HepG2 (cell line): ENCODE data around the gene ZNF503. TPM values are rescaled to one million over a fixed set of nuclear protein-coding genes. Genes with fewer than 3 reads are reported as not detected.

Experiments used
- ATAC-seq: fragments of 200-7000 bp; cut with Tn5 transposase; 3 replicates; pipeline ENCODE4 v1.9.1; 2020; ENCODE audit warnings: mild to moderate bottlenecking, moderate library complexity
- BruUV-seq: library from RNA; stranded (reverse); fragments of 400-500 nt; replicated peaks from 2 replicates; lab custom pipeline; 2021; lab: Mats Ljungman, UMichigan
- CTCF ChIA-PET: fragments of 300-600 bp; formaldehyde crosslinking; extraction: SDS; loops from one replicate; lab custom pipeline; 2021; ENCODE audit warnings: low total read pairs, inconsistent platforms, low intra/inter-chr PET ratio; lab: Yijun Ruan, JAX
- POLR2A ChIA-PET: fragments of 350-600 bp; sonication (Branson Sonifier 250); formaldehyde crosslinking; loops from one replicate; lab custom pipeline; 2020; ENCODE audit warnings: antibody characterized with exemption, inconsistent platforms; lab: Yijun Ruan, JAX
- DNase-seq: peaks from one replicate; pipeline ENCODE4 v3.0.0-alpha.2; 2015; ENCODE audit warnings: low spot score
- FAIRE-seq: peaks from 3 replicates; lab custom pipeline; 2011; peaks lifted over from hg19 to GRCh38; lab: Jason Lieb, UNC
- H2AFZ ChIP-seq: one replicate; pipeline ENCODE4 v1.6.1; 2011; ENCODE audit warnings: low read length, inconsistent platforms
- H3K27ac ChIP-seq: fragments of 300-600 bp; 3 replicates; pipeline ENCODE4 v1.8.0; 2011; ENCODE audit warnings: mixed run types, mild to moderate bottlenecking, mixed read lengths, low read length, inconsistent platforms; ENCODE audit not compliant: insufficient read depth; ENCODE audit errors: extremely low read length
- H3K27me3 ChIP-seq, 2 experiments: fragments of 200-600 bp in 1 of 2; 2 replicates in 1 of 2; 3 replicates in 1 of 2; pipeline versions ENCODE4 v1.6.0 to v1.8.0; 2011; ENCODE audit warnings: low read length in 2 of 2, mild to moderate bottlenecking in 2 of 2, moderate library complexity in 2 of 2, inconsistent platforms in 1 of 2; ENCODE audit not compliant: insufficient read depth in 2 of 2, control insufficient read depth in 1 of 2
- H3K36me3 ChIP-seq, 2 experiments: fragments of 200-600 bp in 1 of 2; replicated peaks in 1 of 2; 2 replicates in 1 of 2; 3 replicates in 1 of 2; pipeline versions ENCODE4 v1.5.1 to v1.8.0; 2011; ENCODE audit warnings: low read length in 2 of 2, inconsistent platforms in 1 of 2; ENCODE audit not compliant: insufficient read depth in 2 of 2, control insufficient read depth in 1 of 2
- H3K4me1 ChIP-seq: 2 replicates; pipeline ENCODE4 v1.5.1; 2012; ENCODE audit warnings: low read length, inconsistent platforms; ENCODE audit not compliant: insufficient read depth
- H3K4me2 ChIP-seq: 2 replicates; pipeline ENCODE4 v1.6.0; 2011; ENCODE audit warnings: low read depth, low read length, inconsistent platforms
- H3K4me3 ChIP-seq, 3 experiments: fragments of 200-600 bp in 1 of 3; sonication (generic), shearing (Covaris generic) in 1 of 3; replicated peaks in 1 of 3; 2 replicates each; pipeline ENCODE4 v1.5.1; 2011 to 2016; ENCODE audit warnings: low read length in 3 of 3, inconsistent platforms in 2 of 3, low read depth in 2 of 3, mild to moderate bottlenecking in 2 of 3, control low read depth in 1 of 3, mixed read lengths in 1 of 3; ENCODE audit not compliant: insufficient read depth in 1 of 3
- H3K79me2 ChIP-seq: one replicate; pipeline ENCODE4 v1.6.1; 2011; ENCODE audit warnings: low read length, inconsistent platforms; ENCODE audit not compliant: insufficient read depth
- H3K9ac ChIP-seq: 2 replicates; pipeline ENCODE4 v1.6.0; 2011; ENCODE audit warnings: mild to moderate bottlenecking, low read depth, low read length, inconsistent platforms; ENCODE audit not compliant: insufficient read depth
- H3K9me3 ChIP-seq: 2 replicates; pipeline ENCODE4 v1.5.1; 2012; ENCODE audit warnings: mild to moderate bottlenecking, low read length
- H4K20me1 ChIP-seq: 2 replicates; pipeline ENCODE4 v1.6.0; 2011; ENCODE audit warnings: inconsistent platforms, mild to moderate bottlenecking, low read length, moderate library complexity; ENCODE audit not compliant: insufficient read depth
- BRD4 ChIP-seq: sonication (generic); formaldehyde crosslinking; IDR thresholded peaks from 2 replicates; pipeline ENCODE4 v1.4.0; 2020; ENCODE audit warnings: missing genetic modification reagents
- DMAP1 ChIP-seq: IDR thresholded peaks from 2 replicates; pipeline ENCODE4 v1.6.1; 2016
- EZH2 ChIP-seq: conservative IDR thresholded peaks from 2 replicates; pipeline ENCODE4 v1.6.1; 2012; ENCODE audit warnings: mild to moderate bottlenecking, low read depth, low read length, moderate library complexity
- HNRNPLL ChIP-seq: fragments of 200-400 bp; formaldehyde crosslinking; IDR thresholded peaks from 2 replicates; pipeline ENCODE4 v1.6.1; 2017; ENCODE audit warnings: mild to moderate bottlenecking, low read depth, low read length; ENCODE audit not compliant: poor library complexity, severe bottlenecking
- KLF9 ChIP-seq: IDR thresholded peaks from 2 replicates; pipeline ENCODE4 v1.6.1; 2016; ENCODE audit warnings: low read depth
- MIER3 ChIP-seq: IDR thresholded peaks from 2 replicates; pipeline ENCODE4 v1.6.1; 2016; ENCODE audit warnings: missing compliant biosample characterization, borderline replicate concordance
- MTF1 ChIP-seq: sonication (generic); formaldehyde crosslinking; IDR thresholded peaks from 2 replicates; pipeline ENCODE4 v1.5.0; 2020; ENCODE audit warnings: missing genetic modification reagents
- RAD21 ChIP-seq: fragments of 450-650 bp; formaldehyde crosslinking; IDR thresholded peaks from 2 replicates; pipeline ENCODE4 v1.5.0; 2020; ENCODE audit warnings: mild to moderate bottlenecking
- SAP130 ChIP-seq: IDR thresholded peaks from 2 replicates; pipeline ENCODE4 v1.6.1; 2016; ENCODE audit warnings: low read depth
- TEAD3 ChIP-seq: optimal IDR thresholded peaks from 2 replicates; pipeline ENCODE3; 2016; ENCODE audit warnings: borderline replicate concordance
- ZFP36L1 ChIP-seq: sonication (generic); formaldehyde crosslinking; IDR thresholded peaks from 2 replicates; pipeline ENCODE4 v1.8.0; 2022; ENCODE audit warnings: mild to moderate bottlenecking, missing genetic modification reagents, moderate library complexity
- ZNF616 ChIP-seq: sonication (generic); formaldehyde crosslinking; IDR thresholded peaks from 2 replicates; pipeline ENCODE4 v1.5.0; 2020; ENCODE audit warnings: low read depth, mild to moderate bottlenecking, missing genetic modification reagents
- ZNF75D ChIP-seq: sonication (generic); formaldehyde crosslinking; IDR thresholded peaks from 2 replicates; pipeline ENCODE4 v1.8.1; 2023; ENCODE audit warnings: missing genetic modification reagents, mild to moderate bottlenecking, borderline replicate concordance
- ZNF816 ChIP-seq: sonication (generic); formaldehyde crosslinking; IDR thresholded peaks from 2 replicates; pipeline ENCODE4 v1.8.0; 2022; ENCODE audit warnings: missing genetic modification reagents, mild to moderate bottlenecking, borderline replicate concordance
- WGBS: methylation state at CpG from one replicate; pipeline ENCODE4 v1.1.6; 2017; ENCODE audit warnings: low lambda C conversion rate; 5-methylcytosine and 5-hydroxymethylcytosine counted together
- in situ Hi-C: cut with HindIII; loops from 2 replicates; pipeline ENCODE4 v1.10.0; 2017; ENCODE audit warnings: low pct_unique_long_range_greater_than_20kb; ENCODE audit not compliant: extremely low pct_ligation_motif_present
- intact Hi-C: fragments of 100-400 bp; cut with micrococcal nuclease; formaldehyde crosslinking; loops from one replicate; pipeline ENCODE4 v1.10.0; 2022; ENCODE audit not compliant: unreplicated experiment
- polyA plus RNA-seq, 8 experiments: library from polyadenylated mRNA; depleted of rRNA in 3 of 8; stranded (reverse) in 7 of 8; unstranded in 1 of 8; fragments of >200 nt; fragmentation: Illumina TruSeq in 4 of 8; extraction: Trizol in 4 of 8; gene quantifications; 2 replicates each; pipeline versions ENCODE4 v1.2.1 to v1.2.3, GENCODE V29; 2011 to 2016; ENCODE audit warnings: low read depth in 4 of 8, missing spikeins in 1 of 8, mixed read lengths in 1 of 8; ENCODE audit not compliant: insufficient read depth in 1 of 8
- total RNA-seq, 5 experiments: library from RNA; depleted of rRNA; stranded (reverse); fragments of >200 nt; fragmentation: Illumina TruSeq; extraction: Trizol; gene quantifications; 2 replicates each; pipeline ENCODE4 v1.2.3, GENCODE V29; 2016; ENCODE audit warnings: low read depth in 1 of 5
- TF ChIP-seq, protein P1 (sequence below): sonication (generic); formaldehyde crosslinking; IDR thresholded peaks from 2 replicates; pipeline ENCODE4 v1.8.0; 2023; ENCODE audit warnings: mild to moderate bottlenecking, missing genetic modification reagents
- TF ChIP-seq, protein P2 (sequence below): sonication (generic); formaldehyde crosslinking; IDR thresholded peaks from 2 replicates; pipeline ENCODE4 v1.5.1; 2020; ENCODE audit warnings: missing genetic modification reagents, mild to moderate bottlenecking, borderline replicate concordance

ZNF503 gene
- total and polyA plus RNA-seq, 2 of the 13 experiments (the other 11 are each of a cell fraction or from before 2014, with no cell fraction given) = 2.7 to 8.3 TPM

DNA sequence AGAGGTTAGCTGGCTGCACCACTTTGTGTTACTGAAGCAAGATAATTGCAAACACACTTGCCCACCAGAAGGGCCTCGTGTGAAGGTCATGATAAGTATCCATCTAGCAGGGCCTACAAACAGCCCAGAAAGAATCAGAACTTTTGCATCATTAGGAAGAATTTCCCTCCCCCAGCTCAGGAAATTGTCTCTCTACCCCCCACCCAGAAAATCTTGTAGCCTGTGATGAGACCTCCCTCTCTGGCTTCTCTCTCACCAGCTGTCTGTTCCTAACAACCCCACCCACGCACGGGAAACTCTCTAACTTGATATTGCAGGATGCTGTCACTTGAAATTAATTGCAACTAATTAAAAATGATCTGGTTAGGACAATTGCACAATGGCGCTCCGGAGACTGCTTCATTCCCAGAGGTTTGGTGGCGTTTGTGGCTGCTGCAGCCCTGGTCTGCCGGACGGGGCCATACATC is 34.5 kb downstream of the ZNF503 start:
- no peaks in the 10 kb centered on the region for H3K4me1 ChIP-seq
- in situ Hi-C loops = no loop called here
- peaks cover 0 to 40% of the 10 kb centered on the region in 2 experiments; a peak in 3 of 5 replicates for H3K27me3 ChIP-seq
- 50% methylated on average over 8 of the region's 8 CpGs for WGBS
- no peaks in the 10 kb centered on the region for H3K79me2 ChIP-seq
- no peaks in the 10 kb centered on the region for H3K36me3 ChIP-seq
- no peak overlapping the region for H3K9ac ChIP-seq
- DNase-seq (no peak), ATAC-seq (no peak), FAIRE-seq (no peak)
- POLR2A ChIA-PET = no interaction called here
- CTCF ChIA-PET = no interaction called here
- H3K9me3 ChIP-seq = no peaks in the 10 kb centered on the region
- no peak overlapping the region for H3K27ac ChIP-seq
- no peak for TF ChIP-seq RAD21 (CRISPR knock-in tag)
- TF ChIP-seq ZNF816 = no peak
- TF ChIP-seq ZNF75D (CRISPR knock-in tag) = no peak
- TF ChIP-seq SAP130 (CRISPR knock-in tag) = no peak
- TF ChIP-seq ZNF616 (CRISPR knock-in tag) = no peak
- no peak for TF ChIP-seq HNRNPLL
- TF ChIP-seq EZH2 = no peak
- no peak for TF ChIP-seq KLF9
- no peak overlapping the region for H3K4me3 ChIP-seq
- no TSS peak for BruUV-seq
- intact Hi-C loops = no loop called here
- no peaks in the 10 kb centered on the region for H4K20me1 ChIP-seq
- no peak overlapping the region for H3K4me2 ChIP-seq
- H2AFZ ChIP-seq = no peak overlapping the region

DNA sequence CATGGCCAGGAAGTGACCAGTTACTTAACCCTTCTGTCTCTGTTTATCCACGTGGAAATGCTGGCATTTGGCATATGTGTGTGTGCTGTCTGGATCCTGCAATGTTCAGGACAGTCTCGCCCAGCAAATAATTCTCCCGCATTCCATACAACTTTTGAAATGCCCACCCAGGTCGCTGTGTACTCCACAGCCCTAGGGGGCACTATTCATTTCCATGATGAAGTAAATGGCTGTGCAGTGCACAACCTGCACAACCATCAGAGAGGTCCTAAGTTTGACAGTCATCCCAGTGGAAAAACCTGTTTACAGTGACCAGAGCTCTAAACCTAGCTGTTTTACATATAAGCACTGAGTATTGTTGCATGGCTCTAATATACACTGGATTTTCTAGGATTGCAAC is 38.1 kb downstream of the ZNF503 start:
- ATAC-seq (no peak), FAIRE-seq (no peak), DNase-seq (no peak)
- in situ Hi-C loops (no loop called here), intact Hi-C loops (no loop called here)
- Histone ChIP-seq H3K4me3 (no peak overlapping the region), H2AFZ (no peak overlapping the region), H3K36me3 (no peaks in the 10 kb centered on the region), H3K27me3 (peaks cover 0 to 37% of the 10 kb centered on the region in 2 experiments; a peak in 3 of 5 replicates), H3K9ac (no peak overlapping the region), H4K20me1 (no peaks in the 10 kb centered on the region), H3K4me2 (no peak overlapping the region), H3K4me1 (no peaks in the 10 kb centered on the region), H3K9me3 (no peaks in the 10 kb centered on the region), H3K27ac (no peak overlapping the region), H3K79me2 (no peaks in the 10 kb centered on the region)
- CTCF ChIA-PET = no interaction called here
- BruUV-seq = no TSS peak
- POLR2A ChIA-PET = no interaction called here
- WGBS = 17% methylated on average over 1 of the region's 4 CpGs
- TF ChIP-seq ZFP36L1 (CRISPR knock-in tag) (no peak), MIER3 (CRISPR knock-in tag) (no peak), DMAP1 (CRISPR knock-in tag) (no peak), BRD4 (CRISPR knock-in tag) (no peak), MTF1 (no peak), TEAD3 (CRISPR knock-in tag) (no peak)
- TF ChIP-seq, protein P1, sequence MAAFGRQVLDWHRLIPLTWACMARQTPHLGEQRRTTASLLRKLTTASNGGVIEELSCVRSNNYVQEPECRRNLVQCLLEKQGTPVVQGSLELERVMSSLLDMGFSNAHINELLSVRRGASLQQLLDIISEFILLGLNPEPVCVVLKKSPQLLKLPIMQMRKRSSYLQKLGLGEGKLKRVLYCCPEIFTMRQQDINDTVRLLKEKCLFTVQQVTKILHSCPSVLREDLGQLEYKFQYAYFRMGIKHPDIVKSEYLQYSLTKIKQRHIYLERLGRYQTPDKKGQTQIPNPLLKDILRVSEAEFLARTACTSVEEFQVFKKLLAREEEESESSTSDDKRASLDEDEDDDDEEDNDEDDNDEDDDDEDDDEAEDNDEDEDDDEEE (CRISPR knock-in tag) = no peak
- TF ChIP-seq, protein P2, sequence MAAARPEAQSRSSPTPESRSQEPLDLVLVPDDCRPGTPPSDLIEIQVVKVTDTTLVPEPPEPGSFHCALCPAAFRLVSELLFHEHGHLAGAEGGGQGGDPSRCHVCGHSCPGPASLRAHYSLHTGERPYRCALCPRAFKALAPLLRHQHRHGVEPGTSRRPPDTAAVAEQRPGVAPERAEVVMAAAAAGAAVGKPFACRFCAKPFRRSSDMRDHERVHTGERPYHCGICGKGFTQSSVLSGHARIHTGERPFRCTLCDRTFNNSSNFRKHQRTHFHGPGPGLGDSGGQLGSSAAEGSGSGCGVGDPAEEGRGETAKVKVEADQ (CRISPR knock-in tag) = no peak
